GM21529 (cell line): ENCODE data around the gene SMAD3.
"Not testable (repeated sequence)": the region's sequence is repeated elsewhere in the genome, so short reads cannot be mapped to it uniquely, and the experiment has no call there.

Experiments
- ATAC-seq: cut with Tn5 transposase; IDR thresholded peaks from one replicate; pipeline ENCODE4 v1.9.1; 2021; ENCODE audit not compliant: unreplicated experiment

SMAD3 gene

DNA sequence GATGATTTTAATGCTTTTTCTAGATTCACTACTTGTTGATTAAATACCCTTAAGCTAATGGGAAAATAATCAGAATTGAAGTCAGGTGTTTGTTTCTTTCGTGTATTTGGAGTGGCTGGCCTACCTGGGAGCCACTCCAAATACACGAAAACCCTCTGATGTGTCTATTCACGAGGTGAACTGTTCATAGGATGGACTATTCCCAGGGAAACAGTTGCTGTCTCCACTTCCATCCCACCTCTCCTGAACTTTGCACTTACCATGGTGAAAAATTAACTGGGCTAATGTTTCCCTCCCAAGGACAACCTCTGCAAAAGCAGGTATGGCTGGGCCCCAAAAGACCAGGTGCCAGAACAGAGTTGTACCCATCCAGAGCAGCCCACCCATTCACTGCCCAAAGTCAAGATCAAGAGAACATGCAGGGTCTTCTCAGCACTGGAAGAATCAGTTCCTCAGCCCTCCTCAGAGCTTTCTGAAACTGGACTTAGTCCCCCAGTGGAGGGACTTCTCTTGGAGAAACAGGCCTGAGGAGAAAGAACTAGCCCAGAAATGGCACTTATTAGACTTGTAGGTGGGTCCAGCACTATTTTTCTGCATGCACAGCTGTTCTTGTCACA is 2.9 kb upstream of the SMAD3 start:
- no peak for ATAC-seq

DNA sequence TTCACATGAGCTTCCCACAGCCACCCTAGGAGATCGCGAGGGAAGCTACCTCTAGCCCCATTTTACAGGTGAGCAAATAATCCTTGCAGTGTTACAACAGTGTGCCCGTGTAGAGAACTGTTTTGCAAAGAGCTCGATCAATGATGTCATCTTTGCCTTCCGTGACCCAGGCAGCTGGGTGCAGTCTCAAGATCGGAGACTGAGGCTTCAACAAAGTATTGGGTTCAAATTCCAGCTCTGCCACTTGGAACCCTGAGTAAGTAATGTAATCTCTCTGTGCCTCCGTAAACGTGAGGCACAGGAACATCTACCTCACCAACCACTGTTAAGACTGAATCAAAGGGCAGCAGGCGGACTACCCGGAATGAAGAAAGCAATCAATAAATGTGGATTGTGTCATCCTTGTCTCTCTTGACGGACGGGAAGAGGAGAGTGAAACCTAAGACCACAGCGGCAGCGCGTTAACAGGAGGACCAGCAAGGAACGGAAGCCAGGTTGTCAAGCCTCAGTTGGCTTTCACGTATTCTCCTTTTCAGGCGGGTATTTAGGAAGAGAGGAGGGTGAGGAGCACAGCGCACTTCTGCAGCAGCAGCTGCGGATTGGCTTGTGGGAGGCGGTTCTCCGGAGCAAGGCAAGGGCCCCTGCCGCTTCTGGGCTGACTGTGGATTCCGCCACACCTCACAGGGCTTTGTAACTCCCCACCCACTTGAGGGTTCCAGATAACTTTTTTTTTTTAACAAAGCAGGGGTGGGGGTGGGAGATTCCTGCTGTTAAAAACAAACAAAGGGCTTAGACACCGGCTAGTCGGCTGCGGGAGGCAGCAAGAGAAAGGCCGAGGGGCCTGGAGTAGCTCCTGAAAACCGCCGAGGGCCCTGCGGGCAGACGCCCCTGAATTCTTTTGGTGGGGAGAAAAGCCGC is 1.5 kb upstream of the SMAD3 start:
- ATAC-seq, result no peak

DNA sequence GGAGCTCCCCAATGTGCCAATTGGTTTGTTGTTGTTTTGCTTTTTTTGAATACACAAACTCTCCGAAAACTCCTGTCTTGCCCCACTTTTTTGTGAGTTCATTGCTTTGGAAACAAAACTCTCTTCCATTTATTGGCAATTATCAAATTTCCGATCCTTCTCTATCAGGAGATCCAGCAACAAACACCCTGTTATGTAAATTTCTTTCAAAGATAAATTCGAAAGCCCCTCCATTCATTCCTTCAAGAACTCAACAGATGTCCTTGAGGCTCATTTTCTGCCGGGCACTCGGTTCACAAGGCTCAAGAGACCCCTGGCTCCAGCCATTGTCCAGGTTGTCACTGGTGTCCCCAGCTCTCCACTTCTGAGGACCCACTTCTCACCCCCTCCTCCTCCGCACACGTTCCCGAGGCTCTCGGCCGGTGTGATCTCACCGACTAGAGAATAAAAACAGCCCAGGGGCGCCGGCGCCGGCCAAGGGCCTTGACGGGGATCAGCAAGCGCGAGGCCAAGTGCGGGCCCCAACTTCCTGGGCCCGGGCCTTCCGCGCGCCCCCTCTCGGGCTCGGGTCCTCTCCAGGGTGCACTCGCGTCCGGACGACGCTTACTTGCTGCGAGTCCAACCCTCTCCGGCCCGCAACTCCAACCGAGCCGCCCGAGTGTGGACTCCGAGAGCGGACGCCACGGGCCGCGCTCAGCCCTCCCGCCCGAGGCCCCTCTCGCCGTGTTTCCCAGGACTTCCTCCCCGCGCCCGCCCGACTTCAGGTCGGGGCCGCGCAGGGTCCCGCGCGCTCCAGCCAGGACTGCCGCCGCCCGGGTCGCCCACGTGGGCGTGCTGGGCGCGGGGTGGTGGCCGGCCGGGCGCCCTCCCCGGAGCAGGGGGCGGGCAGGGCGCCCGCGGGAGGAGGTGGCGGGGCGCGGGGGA is 533 bp upstream of the SMAD3 start:
- peak; percentile 26 for ATAC-seq

DNA sequence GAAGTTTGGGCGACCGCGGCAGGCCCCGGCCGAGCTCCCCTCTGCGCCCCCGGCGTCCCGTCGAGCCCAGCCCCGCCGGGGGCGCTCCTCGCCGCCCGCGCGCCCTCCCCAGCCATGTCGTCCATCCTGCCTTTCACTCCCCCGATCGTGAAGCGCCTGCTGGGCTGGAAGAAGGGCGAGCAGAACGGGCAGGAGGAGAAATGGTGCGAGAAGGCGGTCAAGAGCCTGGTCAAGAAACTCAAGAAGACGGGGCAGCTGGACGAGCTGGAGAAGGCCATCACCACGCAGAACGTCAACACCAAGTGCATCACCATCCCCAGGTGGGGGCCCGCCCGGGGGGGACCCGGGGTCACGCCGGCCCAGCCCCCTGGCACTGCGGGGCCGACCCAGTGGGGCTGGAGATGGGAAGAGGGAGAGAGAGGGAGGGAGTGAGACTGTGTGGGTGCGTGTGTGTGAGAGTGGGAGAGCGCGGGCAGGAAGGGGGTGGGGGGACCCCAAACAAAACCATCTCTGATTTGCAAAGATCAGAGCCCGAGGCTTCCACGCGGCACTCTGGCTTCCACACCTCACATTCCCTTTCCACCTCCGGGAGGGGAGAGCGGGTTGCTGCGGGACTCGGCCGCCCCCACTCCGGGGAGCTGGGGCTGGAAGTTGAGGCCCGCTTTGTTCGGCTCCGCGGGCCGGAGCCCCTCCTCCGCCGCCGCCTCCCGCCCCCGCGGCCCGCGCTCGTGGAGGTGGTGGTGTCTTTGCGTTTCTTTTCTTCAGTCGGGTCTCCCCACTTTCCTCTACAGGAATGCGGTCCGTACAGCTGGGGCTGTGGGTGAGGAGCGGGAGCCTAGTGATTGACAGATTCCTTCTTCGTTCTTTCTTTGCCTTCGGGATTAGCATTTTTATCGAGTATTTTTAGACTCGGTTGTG is 898 bp downstream of the SMAD3 start:
- no peak for ATAC-seq

DNA sequence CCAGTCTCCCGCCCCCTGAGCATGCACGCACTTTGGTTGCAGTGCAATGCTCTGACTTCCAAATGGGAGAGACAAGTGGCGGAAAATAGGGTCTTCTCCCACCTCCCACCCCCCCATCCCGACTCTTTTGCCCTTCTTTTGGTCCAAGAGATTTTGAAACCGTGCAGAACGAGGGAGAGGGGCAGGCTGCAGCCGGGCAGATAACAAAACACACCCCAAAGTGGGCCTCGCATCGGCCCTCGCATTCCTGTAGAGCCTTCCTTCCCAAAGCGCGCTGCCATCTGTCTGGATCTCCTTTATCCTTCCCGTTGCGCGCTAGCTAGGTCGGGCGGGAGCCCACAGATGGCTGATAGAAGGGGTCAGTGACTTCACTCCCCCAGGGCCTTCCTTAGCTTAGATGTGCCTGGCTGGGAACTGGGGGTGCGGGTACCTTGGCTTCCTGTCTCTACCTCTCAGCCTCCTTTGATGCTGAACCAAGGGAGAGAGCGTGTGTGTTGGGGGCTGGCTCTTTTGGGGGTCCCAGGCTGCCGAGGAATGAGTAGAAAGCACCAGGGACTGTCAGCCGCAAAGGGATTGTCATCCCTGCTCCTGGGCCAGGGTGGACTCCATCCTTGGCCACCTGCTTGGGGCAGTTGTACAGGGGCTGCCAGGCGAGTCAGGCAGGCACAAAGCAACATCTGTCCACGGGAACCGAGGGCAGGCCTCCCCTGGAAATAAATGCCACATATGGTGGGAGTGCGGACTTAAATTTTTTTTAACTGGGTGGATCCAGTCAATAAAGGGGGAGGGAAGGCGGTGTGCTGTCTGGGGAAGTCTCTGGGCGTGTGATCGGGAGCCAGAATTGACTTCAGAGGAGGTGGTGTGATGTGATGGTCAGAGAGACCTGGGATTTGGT is 1.8 kb downstream of the SMAD3 start:
- ATAC-seq, result no peak

DNA sequence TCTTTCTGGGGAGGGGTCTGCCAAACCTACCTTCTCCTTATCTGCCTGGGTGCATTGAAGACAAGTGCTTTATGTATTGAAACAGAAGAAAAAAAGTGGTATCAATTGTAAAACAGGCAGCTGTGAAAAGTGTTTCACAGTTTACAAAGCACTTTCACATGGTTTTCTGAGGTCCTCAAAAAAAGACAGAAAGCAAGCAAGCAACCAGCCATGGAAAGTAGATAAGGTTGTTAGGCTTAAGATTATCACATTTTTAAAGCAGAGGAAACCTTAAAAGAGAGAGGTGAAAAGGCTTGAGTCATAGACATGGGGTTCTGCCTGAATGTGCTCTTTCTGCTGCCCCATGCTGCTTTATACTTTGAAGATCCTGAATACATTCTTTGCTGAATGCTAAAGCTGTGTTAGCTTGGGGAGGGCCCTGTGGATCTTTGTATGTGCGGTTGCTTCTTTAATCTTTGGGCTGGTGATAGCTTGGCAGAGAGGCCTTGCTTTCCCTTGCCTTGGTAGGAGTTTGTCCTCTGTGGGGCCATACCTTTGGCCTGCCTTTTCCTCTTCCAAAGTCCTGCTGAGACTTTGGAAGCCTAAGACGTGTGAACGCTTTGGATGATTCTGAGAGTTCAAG is 2.6 kb downstream of the SMAD3 start:
- no peak for ATAC-seq

DNA sequence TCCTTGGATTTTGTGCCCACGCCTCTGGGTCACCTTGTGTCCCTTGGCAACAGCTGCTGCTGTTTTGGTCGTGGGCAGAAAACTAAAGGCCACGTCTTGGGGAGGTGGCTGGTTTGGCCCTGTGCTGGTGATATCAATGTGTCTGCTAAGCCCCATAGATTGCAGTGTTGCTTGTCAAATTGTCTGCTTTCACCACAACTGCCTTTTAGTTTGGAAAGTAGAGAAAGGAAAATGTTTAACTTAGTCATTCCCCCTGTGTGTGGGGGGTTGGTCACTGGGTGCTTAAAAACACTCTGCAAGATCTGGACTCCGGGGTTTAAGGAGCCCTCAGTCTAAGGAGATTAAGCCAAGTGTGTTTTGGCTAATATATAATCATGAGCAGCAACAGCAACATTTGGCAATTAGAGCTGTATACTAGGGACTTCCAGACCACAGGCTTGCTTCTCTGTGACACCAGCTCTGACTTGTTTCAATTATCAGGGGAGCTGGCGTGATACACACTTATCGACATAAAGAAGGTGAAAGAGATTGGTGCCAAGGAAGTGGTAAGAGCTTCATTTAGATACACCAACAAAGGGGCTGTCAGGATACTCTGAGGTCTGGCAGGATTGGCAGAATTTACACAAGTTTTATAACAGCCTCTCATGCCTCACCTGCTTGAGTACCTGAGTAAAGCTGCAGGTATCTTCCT is 3.5 kb downstream of the SMAD3 start:
- ATAC-seq, result no peak

DNA sequence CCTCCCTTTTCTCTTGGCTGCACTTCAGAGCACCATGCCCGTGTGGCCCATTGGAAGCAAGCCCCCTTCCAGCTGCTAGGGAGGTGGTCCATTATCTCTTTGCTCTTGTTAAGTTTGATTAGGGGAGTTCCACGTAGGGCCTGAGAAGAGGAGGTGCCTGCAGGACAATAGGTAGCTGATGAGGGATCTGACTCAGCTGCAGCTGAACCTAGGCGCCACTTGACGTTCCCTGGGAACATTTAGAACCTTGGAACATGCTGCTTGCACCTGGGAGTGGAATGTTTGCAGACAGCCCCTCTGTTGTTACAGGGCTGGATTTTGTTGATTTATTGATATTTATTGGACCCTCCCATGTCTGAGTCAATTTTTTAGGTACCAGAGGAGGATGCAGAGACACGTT is 4.7 kb downstream of the SMAD3 start:
- no peak for ATAC-seq

DNA sequence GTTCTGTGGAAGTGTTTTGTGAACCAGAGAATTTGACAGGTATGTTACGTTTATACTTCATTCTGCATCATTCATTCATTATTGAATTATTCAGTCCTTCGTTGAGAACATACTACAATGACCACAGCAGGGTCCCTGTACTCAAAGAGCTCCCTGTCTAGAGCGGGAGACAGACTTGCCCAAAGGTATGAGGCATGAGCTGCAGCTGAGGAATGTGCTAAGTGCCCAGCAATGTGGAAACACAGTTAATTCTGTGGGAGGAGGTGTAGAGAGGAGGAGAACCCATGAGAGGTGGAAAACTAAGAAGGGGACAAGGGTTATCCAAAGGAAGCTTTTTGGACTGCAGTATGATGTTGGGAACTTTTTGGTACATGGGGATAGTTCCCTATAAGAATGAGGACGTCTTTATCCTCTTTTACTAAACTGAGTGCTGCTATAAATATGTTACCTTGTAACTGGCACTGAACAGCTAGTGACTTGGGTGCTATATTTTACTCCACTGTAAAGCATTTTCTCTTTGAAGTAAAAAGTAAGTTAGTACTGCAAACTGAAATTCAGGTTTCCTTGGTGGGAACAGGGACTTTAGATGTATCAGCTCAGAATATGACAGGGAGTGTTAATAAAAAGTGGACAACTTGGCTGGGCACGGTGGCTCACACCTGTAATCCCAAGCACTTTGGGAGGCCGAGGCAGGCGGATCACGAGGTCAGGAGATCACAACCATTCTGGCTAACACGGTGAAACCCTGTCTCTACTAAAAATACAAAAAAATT is 5.7 kb downstream of the SMAD3 start:
- ATAC-seq, result no peak

DNA sequence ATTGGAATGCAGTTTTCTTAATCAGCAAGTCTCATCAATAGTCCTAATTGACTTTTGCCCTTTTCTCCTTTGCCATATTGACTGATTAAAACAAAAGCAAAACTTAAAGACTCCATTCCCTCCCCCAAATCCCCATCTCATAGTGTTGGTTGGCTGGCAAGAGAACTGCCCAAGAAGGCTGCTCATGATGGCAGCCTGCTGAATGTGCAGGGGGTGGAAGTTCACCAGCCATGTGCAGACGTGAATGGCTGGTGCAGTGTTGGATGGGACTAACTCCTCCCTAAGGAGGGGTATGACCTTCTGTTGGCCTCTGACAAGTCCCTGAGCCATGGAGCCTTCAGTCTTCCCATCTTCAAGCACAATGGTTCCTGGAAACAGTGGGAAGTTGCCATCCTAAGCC is 7.0 kb downstream of the SMAD3 start:
- no peak for ATAC-seq

DNA sequence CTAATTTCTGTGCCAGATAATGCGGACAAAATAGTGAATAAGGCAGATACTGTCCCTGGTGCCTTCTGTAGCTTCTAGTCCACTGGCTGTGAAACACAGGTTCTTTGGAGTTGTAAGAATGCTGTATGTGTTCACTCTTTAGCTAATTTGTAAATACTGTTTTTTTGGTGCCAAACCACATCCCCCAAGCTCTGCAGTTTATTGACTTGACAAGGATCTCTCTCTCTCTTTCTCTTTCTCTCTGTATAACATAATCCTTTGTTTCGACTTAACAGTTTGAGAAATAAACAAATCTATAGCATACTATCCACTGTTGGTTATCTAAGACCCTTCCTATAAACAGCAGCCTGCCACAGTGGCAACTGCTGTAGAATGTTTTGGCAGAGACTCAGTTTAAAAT is 7.6 kb downstream of the SMAD3 start:
- ATAC-seq, result no peak

DNA sequence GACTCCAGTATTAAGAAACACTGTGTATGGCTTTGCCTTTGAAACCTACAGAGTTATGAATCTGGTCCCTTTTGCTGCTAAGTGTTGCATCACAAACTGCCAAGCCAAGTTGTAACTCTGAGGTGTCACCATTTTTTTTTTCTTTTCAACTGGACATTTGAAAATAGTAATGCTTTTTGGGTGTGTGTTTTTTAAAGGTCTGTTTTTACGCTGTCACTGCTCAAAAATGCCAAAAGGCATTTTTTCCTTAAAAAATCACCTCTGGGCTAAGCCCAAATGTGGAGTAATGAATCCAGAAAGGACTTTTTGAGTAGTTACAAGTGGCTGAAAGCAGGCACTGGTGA is 9.5 kb downstream of the SMAD3 start:
- no peak for ATAC-seq

DNA sequence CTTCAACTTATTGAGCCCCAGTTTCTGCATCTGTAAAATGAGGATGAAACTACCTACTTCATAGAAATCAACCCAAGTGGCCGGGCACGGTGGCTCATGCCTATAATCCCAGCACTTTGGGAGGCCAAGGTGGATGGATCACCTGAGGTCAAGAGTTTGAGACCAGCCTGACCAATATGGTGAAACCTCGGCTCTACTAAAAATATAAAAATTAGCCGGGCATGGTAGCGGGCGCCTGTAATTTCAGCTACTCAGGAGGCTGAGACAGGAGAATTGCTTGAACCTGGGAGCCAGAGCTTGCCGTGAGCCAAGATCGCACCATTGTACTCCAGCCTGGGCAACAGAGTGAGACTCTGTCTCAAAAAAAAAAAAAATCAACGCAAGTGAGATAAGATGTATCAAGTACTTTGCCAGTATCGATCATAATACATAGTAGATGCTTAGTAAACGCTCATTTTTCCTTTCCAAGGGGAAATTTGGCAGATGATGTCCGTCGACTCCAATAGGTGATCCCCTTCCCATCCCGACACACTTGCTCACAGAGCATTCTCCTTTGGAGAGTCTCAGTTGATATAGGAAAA is 10.2 kb downstream of the SMAD3 start:
- ATAC-seq, result not testable (repeated sequence)

DNA sequence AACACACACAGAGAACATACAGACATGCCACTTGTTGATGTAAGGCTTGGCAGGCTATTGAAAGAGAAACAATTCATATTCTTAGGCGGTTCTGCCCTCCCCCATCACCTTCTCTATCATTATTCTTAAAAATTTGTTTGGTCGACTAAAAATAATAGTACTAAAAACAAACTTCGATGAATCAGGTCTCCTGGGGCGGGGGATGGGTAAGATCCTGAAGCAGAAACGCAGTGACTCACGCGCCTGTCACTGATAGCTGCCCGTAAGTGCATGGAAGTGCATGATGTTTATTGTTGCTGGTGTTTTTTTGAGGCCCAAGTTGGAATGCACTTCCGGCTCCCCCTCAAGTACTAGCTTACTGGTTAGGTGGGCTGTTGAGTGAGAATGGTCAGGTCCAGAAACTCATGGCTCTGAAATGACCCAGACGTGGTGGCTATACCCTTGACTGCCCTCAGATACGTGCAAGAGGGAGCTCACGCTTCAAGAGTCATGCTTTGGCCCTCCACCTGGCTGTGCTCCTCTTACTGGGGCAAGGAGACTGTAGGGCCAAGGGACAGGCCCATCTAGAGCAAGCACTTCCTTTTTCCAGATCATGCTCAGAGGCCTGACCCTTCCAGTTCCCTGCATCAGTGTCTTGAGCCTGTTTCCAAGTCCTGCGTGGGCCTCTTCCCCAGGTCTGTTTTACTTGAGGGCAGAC is 10.9 kb downstream of the SMAD3 start:
- no peak for ATAC-seq

DNA sequence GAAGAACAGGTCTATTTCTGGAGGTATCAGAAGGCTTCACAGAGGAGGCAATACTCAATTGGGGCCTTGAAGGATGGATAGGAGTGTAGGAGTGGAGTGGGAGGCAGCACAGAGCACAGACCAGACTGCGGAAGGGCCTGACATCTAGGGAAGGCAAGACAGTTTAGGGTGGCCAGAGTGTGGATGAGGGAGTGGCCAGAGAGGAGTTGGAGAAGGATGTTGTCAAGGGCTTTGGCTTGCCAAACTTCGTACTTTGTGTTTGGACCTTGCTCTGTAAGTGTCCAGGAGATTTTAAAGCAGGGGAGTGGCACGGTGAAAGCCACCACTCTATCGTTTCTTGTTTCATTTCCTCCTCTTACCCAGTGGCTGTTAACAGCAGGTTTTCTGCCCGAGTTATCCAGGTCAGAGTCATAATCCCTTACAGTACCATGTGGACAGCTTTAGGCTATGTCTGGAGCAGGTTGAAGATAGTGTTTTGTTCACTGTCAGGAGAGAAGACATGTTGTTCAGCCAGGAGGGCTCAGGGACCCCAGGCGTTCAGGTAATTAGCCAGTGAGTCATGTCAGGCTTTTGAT is 12.3 kb downstream of the SMAD3 start:
- ATAC-seq, result no peak

DNA sequence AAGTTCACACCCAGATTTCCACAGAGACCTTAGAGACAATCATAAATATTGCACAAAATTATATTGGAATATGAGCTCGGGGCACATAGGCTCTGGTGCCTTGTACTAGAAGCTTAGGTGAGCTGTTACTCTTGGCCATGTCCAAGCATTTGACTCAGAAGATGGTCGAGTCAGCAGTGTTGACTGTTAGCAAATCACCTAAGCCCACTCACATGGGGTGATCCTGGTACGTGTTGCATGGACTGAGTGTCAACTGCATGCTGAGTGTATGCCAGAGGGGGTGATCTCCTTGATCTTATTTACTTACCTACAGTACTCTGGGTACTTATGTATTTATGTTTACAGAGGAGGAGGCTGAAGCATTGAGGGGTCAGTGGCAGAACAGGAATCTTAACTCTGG is 14.0 kb downstream of the SMAD3 start:
- ATAC-seq, result no peak
